Measurements from ENCODE around the gene NDUFAF8.

NDUFAF8 gene

DNA sequence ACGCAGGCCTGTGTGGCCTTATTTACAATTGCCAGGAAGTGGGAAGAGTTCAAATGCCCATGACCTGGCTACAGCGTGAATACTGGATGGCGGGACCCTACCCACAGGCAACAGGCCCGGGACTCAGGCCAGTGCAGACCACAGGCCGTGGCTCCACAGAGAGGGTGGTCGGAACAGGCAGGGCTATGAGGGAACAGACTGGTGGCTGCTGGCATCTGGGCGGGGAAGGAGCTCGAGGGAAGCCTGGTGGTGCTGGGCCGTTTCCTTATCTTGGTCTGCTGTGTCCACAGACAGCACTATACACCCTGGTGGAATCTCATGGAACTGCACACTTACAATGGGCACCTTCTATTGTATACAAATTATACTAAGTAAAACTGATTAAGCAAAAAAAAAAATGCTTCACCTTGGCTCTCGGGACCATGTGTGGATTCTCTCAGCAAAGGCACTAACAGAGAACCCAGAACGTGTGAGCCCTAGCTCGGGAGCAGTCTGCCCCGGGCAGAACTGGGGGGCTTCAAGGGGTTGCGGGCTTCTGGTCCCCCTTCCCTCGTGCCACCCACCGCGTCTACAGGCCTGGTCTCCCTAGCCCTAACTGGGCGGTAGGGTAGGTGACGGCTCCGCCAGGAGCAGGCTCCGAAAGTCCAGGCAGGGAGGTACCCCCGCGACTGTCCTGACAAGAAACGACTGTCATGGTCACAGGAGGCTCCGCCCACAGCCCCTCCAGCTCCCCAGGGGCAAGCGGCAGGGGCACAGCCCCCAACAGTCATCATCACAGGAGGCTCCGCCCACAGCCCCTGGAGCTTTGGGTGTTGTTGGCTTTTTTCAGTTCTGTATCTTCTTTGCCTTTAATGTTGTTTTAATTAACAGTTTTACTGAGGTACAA, 38.2 kb upstream of the NDUFAF8 start:
- DNase-seq, result no peak

DNA sequence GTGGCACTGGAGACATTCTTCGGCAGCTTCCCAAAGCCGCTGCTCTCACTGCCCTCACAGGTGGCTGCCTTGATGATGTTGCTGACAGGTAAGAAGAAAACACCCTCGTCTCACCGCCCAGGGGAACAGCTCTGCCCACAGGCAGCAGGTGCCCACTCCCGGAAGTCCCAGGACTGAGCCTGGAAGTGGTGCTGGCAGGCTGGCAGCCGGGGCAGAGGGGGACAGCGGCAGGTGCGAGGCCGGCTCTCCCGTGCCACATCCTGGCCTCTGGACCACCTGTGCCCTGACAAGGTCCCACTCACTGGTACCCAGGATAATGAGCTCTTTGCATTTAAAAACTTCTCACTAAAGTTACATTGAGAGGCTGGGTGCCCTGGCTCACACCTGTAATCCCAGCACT, 36.8 kb upstream of the NDUFAF8 start:
- no peak for DNase-seq

DNA sequence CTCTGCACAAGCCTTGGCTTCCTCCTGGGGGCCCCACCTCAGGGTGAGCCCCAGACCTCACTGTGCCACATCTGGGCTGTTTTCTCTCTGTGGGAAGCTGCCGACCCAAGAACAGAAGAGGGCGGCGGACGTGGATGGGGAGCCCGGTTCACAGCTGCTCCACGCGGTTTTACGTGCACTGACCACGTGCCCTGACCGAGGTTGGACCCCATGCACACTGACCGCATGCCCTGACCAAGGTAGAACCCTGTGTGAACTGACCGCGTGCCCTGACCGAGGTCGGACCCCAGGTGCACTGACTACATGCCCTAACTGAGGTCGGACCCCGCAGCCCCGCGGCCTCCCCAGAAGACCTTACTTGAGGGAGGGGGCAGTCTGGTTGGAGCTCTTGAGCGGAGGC, 36.0 kb upstream of the NDUFAF8 start:
- no peak for DNase-seq

DNA sequence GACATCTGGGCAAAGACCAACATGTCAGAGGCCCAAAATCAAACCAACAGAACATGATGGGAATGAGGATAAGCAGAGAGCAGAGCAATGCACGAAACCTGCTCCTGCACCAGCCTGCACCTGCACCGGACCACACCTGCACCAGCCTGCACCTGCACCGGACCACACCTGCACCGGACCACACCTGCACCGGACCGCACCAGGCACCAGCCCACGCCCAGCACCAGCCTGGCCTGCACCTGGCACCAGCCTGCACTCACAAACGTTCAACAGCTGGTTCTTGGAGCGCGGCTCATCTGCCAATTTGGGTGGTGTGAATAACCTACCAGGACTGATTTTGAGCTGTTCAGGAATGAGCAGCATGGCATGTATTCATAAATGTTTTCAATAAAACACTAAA, 34.5 kb upstream of the NDUFAF8 start:
- DNase-seq, result no peak

DNA sequence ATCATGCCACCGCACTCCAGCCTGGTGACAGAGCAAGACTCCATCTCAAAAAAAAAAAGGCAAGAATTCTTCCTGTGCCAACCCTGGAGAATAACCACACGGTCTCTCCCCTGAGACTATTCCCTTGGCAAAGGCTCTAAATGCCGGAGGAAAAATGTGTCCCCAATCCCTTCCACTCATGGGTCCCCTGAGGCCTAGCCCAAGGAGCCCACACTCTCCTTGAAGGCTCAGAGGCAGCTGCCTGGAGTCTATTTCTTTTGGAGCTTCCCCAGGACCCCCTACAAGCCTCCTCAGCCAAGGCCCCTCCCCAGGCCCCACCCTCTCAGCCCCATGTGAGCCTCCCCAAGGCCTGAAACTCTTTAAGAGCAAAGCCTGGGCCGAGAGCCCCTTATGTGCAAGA, 33.0 kb upstream of the NDUFAF8 start:
- DNase-seq, result no peak

DNA sequence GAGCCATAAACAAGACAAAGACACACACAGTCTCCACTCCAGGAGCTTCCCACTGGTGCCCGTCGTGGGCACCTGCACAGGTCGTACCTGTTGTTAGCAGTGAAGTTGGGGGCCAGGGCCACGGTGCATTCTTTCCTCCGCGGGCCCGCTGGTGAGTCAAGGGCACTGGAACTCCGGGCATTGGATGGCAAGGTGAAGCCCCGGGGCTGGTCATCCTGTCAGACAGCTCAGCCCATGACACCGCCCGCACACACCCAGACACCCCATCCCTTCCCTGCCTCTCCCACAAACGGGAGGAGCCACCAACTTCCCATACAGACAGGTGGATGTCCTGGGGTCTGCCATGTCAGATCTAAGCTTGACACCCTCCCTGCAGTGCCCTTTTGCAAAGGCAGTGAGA, 32.5 kb upstream of the NDUFAF8 start:
- DNase-seq, result no peak

DNA sequence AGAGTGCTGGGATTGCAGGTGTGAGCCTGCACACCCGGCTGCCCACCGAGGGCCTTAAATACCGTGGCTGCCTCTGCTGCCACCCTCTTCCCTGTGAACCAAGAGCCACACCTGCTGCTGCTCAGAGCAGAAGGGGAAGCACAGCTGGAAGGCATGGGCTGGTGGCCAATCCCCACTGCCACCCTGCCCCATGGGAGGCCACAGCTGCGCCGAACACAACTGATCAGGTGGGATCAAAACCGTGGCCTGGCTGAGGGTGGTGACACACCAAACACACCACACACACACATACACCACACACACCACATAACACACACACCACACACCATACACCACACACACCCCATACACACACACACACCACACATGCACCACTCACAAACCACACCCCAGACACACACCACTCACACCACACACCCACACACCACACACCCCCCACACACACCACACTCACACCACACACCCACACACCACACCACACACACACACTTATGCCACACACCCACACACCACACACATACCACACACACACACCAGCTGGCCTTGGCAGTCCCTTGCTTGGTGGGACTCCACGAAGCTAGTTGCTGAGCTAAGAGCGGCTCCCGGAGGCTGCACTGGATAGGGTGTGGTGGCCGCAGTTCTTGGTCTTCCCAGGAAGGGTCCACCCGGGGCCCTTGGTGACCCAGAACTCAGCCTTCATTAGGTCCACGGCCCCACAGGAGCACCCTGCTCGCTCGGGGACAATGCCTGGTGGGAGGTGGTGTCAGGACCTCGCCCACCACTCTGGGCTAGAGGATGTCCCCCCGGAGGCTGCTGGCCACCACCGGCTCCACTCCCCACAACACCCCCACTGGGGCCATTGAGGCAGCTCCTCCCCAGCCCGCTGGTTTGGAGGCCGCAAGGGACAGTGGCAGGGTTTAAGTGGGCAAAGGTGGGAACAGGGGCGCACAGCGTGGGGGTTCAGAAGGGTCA, 31.2 kb upstream of the NDUFAF8 start:
- no peak for DNase-seq

DNA sequence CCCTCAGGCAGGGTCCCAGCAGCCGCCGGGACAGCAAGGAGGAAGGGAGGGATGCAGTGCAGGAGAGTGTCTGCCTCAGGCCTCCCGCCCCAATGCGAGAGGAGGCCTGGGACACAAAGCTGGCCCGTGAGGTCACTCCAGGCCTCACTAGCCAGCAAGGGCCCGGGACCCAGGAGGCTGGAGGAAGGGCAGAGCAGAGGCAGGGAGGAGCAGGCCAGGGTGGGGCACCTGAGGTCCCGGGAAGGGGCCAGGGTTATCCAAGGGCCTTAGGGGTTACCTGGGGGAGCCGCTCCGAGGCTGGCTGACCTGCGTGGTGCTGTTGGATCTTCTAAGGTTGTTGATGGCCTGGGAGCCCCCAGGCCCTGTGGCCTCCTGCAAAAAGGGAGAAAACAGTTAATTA, 30.5 kb upstream of the NDUFAF8 start:
- DNase-seq, result no peak

DNA sequence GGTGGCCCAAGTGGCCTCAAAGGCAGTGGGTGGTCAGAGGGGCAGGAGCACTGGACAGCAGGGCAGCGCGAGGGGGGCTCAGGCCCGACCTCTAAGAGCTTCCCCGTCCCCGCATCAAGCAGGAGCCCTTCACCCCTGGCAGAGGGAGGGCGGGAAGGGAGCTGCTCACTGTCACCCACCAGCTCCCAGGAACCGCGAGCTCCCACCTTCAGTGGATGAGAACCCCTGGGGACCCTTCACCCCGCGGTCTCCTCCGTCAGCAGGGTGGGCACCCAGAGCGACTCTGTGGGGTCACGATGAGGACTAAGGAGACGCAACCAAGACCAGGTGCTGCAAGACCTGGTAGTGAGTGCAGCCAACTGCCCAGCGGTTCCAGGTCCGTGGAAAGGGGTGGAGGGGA, 30.0 kb upstream of the NDUFAF8 start:
- no peak for DNase-seq

DNA sequence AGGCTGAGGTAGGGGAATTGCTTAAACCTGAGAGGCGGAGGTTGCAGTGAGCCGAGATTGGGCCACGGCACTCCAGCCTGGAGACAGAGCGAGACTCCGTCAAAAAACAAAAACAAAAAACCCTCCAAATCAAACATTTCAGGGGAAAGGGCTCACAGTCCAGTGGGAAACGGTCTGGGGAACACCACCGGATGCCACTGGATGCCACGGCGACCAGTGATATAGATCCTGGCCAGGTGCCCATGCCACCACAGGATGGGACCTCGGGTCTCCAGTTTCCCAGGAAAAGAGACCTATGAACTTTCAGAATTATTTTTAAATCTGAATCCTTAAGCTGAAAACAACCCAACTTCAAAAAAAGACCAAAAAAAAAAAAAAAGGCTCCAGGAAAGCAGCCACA, 28.7 kb upstream of the NDUFAF8 start:
- no peak for DNase-seq

DNA sequence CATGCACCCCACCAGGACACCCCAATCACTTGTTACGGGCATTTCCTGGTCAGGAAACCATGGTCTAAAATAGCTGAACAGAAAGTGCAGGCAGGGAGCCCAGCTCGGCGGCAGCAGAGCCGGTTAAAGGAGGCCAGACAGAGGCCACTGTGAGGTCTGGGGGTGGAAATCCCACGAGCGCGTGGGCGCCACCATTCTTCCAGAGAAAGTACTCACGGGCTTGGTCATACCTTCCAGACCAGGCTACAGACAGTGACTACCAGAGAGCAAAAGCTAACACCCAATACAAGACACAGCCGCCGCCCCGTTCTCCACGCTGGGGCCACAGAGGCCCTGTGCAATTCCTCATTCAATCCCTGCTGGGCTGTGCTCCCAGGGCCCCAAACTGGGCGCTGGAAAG, 28.2 kb upstream of the NDUFAF8 start:
- DNase-seq, result no peak

DNA sequence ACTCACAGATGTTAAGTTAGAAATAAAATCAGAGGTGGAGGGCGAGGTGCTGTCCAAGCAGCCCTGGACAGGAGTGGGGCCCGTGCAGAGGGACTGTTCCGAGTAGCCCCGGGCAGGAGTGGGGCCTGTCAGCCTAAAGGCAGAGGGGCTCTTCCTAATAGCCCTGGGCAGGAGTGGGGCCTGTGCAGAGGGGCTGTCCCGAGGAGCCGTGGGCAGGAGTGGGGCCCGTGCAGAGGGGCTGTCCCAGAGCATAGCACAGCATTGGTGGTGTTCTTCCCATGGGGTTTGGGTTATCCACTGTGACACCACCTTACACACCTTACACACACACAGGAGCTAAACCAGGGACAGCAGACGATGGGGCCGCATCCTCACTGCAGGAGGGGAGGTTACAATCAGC, 26.8 kb upstream of the NDUFAF8 start:
- DNase-seq, result no peak

DNA sequence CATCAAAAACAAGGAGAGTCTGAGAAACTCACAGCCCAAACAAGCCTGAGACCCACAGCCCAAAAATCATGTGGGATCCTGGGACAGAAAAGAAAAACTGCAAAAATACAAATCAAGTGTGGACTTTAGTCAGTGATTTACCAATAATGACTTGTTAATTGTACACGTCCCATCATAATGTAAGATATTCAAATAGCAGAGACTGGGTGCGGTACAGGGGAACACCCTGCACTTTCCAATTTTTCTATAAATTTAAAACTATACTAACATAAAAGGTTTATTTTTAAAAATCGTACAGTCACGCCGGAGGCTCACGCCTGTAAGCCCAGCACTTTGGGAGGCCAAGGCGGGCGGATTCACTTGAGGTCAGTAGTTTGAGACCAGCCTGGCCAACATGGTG, 25.1 kb upstream of the NDUFAF8 start:
- DNase-seq, result no peak

DNA sequence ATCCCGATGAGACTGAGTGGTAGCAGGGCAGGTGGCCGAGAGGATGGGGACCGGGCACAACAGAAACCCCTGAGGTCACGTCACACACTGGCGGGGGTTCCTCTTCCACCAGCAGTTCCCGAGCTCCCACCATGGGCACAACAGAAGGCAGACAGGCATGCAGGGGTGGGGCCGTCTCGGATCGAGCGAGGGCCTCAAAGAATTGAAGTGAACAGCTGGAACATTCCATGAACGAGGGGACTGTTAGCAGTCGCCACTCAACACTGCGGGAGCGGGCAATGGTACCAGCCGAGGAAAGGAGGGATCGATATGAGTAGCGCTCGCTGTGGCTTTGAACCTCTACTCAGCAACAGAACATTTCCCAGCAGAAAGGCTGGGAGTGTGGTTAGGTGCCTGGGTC, 21.6 kb upstream of the NDUFAF8 start:
- no peak for DNase-seq

DNA sequence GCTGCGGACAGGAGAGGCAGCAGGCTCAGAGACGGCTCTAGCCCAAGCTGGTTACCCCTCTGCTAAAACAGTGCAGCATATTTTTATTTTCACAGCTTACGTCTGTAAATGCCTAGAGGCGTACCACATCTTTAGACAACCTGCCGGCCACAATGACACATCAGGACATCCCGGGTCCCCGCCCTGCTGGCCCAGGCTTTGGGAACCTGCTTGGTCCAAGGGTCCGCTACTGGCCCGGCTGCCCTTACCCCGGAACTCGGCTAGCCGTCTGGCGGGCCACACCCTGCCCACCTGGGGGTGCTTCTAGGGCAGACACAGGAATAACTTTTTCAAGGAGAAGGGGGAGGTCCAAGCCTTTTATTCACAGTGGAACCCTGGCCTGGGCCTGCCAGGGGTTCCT, 20.7 kb upstream of the NDUFAF8 start:
- no peak for DNase-seq

DNA sequence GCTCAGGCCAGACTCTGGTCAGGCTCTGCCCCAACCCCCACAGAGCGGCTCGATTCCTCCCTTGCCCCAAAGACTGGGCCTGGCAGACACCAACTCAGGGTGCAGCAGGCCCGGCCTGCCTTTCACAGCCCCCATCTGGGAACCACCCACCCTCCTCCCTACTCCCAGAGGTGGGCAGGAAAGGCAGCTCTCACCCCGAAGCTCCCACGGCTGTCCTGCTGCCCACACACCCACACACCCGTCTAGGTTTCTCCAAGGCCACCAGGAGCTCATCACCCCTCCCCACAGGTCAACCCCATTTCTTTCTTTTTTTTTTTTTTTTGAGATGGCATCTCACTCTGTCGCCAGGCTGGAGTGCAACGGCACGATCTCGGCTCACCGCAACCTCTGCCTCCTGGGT, 20.1 kb upstream of the NDUFAF8 start:
- no peak for DNase-seq

DNA sequence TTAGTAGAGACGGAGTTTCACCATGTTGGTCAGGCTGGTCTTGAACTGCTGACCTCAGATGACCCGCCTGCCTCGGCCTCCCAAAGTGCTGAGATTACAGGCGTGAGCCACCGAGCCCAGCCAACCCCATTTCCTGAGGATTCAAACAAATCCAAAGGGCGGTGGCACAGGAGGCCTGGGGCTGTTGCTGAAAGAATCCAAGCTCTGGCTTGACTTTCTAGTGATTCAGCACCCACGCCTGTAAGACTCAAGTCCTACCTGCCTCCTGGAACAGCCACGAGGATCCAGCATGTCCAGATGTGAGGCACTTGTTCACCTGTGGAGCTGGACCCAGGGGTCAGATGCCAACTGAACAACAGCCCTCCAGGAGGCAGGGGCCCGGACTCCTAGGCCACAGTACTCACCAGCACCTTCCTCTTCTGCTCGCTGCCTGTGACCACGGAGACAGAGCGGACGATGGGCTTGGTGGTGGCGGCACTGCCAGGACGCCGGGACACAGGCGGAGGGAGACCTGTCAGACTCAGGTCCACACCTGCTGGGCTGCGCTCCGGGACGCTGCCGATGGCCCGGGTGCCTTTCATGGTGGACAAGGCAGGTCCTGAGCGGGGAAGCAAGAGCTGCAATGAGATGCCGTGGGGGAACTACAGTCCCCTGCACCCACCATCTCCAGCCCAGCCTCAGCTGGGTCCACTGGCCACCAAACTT, 19.5 kb upstream of the NDUFAF8 start:
- DNase-seq, result no peak

DNA sequence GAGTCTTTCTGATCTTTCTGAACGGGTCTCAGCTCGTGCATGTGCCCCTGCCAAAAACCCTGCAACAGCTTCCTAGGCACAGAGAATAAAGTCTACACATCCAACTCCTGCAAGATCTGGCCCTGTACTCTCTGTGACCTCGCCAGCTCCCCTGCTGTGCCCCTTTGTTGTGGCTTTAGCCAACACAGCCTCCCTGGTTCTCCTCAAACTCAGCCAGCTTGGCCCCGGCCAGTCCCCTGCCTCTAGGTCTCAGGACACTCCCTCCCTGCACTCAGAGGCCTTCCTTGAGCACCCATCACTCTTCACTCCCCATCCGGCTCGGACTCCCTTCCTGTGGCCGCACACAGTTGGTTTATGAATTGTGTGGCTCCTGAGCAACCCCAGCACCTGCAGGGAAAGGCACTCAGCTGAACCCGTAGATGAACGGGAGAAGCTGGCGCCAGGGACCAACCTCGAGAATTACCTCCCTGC, 17.7 kb upstream of the NDUFAF8 start:
- no peak for DNase-seq

DNA sequence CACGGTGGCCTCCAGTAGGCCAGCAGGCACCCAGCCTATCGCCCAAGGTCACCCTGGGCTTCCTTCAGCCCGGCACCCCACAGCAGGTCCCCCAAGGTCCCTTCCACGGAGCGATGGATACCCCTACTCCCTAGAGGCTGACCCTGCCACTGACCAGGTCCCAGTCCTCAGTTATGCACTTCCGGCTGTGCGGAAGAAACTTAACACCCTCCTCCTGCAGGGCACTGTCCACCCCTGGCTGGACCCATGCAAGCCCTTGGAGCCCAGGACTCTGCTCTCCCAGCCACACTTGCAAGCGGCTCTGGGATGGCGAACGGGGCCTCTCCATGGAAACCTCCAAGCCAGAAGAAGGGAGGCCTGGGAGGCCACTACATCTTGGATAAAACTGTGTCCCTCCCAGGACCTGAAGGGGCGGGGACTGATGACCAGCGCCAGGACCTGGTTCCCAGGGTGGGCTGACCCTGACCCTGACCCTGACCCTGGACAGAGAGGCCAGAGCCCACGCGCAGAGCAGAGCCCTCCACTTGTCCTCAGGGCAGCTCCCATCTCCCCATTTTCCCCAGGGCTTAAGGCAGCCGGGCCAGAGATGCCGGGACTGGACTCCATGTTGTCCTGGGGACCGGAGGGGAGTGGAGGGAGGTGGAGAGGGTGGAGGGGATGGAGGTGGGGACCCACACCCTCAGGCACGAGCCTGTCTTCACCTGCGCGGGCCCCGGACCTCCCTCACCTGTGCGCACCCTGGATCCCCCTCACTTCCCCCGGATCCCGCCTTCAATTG, 17.1 kb upstream of the NDUFAF8 start:
- no peak for DNase-seq

DNA sequence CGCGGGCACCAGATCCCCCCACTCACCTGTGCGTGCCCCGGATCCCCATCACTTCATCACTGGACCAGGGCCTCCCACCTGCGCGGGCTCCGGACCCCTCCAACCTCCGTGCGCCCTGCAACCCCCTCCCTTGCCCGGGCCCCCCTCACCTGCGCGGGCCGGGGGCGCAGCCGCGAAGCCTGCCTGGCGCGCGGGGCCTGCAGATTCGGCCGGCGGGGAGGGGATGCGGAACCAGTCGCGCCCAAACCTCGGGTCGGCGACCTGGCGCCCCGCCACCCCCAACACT, 16.6 kb upstream of the NDUFAF8 start:
- no peak for DNase-seq

DNA sequence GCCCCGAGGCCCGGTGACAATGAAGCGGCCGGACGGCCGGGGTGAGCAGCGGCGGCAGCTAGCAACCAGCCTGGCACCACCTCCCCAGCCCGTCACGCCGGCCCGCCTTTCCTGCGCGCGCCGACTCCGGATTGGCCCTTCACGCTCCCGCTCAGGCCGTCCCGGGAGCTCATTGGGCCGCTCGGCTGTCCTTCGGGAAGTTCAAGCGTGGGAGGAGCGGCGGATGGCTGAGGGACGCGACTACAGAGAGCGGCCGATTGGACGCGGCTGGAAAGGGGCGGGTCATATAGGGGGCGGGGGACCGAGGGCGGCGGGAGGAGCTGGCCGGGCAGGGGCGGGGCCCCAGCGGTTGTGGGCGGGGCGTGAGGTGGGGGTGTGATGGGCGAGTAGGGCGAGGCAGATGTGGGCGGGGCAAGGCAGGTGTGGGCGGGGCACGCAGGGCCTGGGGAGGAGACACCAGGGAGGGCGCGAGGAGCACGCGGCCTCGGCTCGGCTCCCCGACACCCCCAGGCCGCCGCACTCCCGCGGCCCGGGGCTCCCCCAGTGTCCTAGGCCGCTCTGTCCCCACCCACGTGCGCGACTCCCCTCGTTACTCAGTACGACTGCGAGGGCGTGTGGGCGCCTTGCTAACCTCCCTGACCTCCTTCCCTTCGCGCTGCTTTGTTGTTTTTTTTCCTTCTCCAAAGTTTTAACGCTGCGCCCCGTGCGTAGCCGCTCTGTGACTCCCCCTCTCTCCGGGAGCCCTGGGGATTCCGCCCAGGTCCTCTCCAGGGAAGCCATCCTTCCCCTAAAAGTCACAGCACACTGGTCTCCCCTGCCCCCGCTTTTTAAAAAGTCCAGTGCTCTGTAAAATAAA, 16.0 kb upstream of the NDUFAF8 start, which contains the start of gene CEP131:
Gene CEP131 (minus strand): TSS at position 60 of the 856 bp plus-strand sequence. CDS start 2,909 bp downstream, outside the sequence.
- DNase-seq, result peak; percentile 100

DNA sequence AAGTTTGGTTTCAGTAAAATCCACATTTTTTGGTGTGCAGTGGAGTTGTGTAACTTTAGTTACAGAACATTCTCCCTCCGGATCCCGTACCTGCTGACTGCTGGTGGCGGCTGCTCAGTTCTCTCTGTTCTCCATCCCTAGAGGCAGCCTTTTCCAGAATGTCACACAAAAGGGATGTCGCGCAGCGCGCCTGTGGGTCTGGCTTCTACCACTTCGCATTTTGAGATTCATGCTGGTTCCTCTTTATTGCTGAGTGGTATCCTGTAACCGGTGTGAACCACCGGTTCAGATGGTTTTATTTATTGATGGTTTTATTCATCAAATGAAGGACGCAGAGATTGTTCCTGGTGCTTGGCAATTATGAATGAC, 15.4 kb upstream of the NDUFAF8 start:
- DNase-seq, result peak; percentile 71

Data from activated CD8-positive, alpha-beta memory T cell treated with anti-CD3 and anti-CD28 coated beads for 24 hours (primary cell).